ENCODE measurements around the gene DGCR6L.
"Not testable (repeated sequence)": the region's sequence is repeated elsewhere in the genome, so short reads cannot be mapped to it uniquely, and the experiment has no call there.

Gene DGCR6L

GRCh38 chr22:20307448-20308447 is 12.1 kb downstream of the DGCR6L start:
- not testable (repeated sequence) for DNase-seq

DNA sequence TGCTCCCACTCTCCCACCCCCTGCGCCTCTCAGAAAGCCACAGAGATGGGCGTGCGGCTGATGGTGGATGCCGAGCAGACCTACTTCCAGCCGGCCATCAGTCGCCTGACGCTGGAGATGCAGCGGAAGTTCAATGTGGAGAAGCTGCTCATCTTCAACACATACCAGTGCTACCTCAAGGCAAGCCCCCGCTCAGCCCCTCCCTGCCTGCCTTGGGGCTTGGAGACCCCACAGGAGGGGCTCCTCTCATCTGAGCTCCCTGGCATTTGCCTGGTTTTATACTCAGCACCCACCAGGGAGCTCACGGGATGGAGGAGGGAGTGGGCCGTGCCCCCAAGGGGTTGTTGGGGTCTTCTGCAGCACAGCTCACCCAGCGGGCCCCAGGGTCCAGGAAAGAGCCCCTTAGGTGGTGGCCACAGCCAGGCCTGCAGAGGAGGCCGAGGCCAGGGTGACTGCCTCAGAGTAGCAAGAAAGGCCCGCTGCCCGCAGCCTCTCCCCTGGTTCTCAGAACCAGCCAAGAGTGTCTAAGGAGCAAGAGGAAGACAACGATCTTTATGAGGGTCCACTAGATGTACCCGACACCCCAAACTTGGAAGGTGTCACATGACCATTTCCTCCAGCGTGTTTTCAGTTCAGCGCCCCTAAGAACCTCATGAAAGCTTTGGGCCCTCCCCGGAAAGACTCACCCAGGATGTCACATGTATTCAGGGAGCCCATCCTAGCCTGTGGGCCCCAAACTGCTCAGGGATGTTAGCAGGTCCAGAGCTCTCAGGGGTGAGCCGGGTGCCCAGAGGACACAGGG is 13.0 kb downstream of the DGCR6L start:
- DNase-seq: not testable (repeated sequence)

- no peak for DNase-seq
These were observed 13.8 kb downstream of the DGCR6L start for GRCh38 chr22:20305894-20306645.

- DNase-seq: not testable (repeated sequence)
These were observed 14.5 kb downstream of the DGCR6L start for GRCh38 chr22:20305230-20305893.

DNA sequence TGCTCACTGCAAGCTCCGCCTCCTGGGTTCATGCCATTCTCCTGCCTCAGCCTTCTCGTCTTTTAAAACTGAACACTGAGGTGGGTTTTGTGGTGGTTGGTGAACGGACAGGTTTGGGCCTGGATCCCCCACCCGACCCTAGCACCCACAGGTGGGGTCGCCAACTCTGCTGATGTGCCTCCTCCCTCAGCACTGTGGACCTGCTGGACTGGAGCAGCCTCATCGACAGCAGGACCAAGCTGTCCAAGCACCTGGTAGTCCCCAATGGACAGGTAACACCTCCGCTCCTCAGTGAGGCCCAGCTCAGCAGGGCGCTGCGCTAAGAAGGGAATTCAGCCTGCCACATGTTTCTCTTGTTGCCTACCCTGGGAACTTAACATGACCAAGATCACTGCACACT is 15.2 kb downstream of the DGCR6L start:
- DNase-seq: no peak

DNA sequence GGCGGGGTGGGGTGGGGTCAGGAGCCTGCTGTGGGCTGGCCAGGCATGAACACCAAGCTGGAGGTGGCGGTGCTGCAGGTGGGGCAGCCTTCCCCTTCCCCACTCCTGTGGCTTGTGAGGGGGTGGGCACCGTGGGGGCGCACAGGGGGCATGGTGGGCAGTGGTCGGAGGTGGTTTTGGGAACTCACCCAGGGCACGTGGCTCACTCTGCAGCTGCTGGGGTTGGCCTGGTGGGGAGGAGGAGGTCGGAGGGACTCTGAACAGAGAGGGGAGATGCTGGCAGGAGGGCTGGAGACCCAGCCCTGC is 16.7 kb downstream of the DGCR6L start:
- DNase-seq: not testable (repeated sequence)

DNA sequence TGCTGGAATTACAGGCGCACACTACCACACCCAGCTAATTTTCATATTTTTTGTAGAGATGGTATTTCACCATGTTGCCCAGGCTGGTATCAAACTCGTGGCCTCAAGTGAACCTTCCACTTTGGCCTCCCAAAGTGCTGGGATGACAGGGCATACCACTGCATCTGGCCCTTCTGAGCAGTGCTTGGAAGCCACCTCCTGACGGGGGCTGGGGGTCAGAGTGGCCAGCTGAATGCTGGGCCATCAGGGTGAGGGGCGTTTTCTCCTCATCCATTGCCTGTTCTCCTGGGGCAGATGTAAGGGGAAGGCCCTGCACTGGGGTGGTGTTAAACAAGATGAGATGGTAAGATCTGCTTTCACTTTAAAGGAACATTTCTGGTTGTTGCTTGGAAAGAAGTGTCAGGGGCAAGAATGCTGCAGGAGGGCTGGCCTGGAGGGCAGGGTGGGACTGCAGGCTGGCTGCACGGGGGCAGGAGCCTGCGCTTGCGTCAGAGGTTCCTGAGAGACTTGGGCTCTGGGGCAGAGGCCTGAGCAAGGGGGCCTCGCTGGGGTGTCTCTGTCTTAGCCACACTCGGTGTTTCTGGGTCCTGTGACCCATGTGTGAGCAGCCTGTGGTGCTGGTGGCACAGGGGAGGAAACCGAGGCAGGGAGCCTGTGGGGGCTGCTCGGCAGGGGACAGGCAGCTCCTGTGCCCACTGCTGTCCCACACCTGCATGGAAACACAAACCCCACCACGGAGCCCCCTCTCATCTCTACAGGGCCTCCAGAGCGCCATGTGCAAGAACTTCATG is 17.2 kb downstream of the DGCR6L start:
- DNase-seq: no peak

DNA sequence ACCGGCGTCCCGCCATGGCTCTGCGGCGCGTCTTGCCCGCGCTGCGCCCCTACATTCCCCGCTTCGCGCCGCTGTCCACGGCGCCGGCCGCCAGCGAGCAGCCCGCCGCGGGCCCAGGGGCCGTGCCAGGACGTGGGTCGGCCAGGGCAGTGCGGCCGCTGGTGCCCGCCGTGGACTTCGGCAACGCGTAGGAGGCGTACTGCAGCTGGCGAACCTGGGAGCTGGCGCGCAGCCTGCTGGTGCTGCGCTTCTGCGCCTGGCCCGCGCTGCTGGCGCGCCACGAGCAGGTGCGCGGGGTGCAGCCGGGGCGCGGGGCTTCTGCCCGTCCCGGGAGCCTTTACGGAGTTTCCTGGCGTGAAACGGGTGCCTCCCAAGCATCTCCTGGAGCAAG is 20.1 kb downstream of the DGCR6L start:
- DNase-seq: no peak

- peak; percentile 68 for DNase-seq
These were observed 20.8 kb downstream of the DGCR6L start for GRCh38 chr22:20298803-20299745.

DNA sequence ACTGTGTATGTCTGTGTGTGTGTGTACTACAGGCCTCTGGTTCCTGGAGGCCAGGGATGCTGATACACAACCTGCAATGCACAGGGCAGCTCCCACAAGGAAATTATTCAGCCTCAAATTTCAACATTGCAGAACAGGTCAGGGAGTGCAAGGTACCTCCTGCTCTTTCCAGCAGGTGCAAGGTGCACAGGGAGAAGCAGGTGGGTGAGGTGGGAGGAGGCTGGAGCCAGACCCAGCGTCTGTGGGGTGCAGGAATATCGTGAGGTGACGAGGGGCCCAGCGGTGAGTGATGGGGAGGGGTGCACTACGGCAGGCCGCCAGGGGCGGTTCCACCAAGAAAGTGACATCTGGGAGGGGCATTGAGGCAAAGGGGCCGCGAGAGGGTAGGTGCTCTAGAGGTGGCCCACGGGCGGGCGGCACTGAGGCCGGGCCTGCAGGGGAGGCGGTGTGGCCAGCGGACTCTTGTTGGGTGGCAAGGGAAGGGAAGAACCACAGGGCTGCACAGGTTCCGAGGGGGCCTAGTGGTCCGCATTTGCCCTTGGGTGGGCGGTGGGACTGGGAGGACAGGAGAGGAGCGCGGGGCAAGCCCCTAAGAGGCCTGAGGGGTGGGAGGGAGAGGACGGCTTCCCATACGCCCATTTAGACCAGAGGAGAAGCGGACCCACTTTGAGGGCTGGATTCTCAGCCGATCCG is 21.6 kb downstream of the DGCR6L start:
- no peak for DNase-seq

DNA sequence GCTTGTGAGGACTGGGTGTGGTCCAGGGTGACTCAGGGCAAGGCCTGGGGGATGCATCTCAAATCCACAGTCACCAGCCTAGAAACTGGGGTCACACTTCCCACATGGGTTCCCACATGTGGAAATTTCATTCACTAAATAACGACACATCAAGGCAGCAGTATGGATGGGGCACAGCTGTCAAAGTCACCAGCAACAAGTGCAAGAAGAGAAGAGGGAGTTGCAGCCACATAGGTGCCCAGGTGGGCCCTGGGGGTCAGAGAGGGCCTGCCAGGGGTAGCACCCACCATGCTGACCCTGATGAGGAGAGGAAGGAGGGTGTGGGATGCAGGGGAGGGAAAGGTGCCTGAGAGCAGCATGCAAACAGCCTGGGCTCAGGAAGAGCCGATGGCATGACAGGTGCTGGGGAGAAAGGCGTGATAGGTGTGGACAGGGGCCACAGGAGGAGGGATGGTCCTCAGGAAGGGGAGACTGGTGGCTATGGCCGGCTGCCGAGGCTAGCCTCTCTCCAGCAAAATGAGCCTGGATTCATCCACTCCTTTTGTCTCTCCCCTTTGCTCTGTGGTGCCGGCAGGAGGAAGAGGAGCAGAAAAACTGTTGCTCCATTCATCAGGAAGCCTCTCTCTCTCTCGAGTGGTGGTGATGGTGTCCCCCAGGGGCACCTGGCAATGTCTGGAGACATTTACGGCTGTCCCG is 22.3 kb downstream of the DGCR6L start:
- DNase-seq: no peak

DNA sequence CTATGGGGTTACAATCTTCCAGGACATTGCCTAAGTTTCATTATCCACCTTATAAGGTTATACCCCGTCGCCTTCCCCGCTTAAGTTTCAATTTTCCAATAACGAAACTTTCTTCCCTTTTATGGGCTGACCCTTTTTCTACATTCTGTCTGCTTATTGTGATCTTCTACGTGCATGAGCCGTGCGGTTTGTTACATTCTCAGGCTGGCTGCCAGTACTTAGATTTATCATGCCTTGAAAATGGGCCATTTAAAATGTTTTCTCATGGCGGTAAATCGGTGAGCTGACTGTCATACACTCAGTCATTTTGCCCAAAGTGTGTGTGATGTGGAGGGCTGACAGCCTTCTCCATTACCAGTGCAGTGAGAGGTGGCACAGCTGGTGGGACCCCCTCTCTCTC is 23.3 kb downstream of the DGCR6L start:
- DNase-seq: no peak

- DNase-seq: no peak
These were observed 24.4 kb downstream of the DGCR6L start for GRCh38 chr22:20295262-20296064.

GRCh38 chr22:20292673-20293232 is 27.1 kb downstream of the DGCR6L start:
- DNase-seq: no peak

DNA sequence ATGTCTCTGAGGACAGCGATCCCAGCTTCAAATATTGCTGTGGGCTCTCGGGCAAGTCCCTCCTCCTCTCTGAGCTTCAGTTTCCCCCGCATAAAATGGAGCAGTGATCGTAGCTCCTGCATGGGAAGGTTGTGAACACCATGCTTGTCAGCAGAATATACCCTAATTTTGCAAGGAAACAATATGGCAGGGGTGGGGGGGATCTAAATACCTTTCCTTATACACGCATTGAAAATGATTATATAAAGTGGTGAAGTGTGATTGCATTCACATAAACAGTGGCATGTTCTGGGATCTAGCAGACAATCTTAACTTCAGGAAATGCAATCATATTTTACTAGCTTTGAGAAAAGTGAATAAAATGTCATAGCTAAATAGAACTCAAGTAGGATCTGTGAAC is 27.8 kb downstream of the DGCR6L start:
- no peak for DNase-seq

DNA sequence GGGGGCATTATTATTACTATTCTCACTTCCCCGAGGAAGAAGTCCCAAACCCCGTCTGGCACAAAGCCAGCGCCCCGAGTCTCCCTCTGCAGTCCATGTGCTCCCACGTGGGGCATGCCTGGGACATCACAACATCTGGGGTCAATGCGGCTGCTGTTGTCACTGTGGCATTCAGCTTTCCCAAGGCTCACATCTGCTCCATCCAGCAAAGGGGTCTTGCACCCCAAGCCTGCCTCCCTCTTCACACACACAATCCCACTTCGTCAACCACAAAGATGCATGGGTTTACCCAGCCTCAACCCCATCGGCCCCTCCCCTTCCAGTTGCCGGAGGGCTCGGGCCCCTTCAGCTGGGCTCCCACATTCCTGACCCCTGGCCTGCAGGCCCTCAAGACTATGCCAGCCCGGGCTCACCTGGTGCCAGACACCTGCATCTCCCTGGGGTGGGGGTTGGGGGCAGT is 28.2 kb downstream of the DGCR6L start:
- DNase-seq: no peak

- no peak for DNase-seq
These were observed 28.6 kb downstream of the DGCR6L start for GRCh38 chr22:20291249-20291586.
